Neutrophil (primary cell): Measurements from ENCODE around the gene YIPF1.

Experiments used
- H3K27ac ChIP-seq: fragments of 200-600 bp; sonication (generic); 2 replicates; pipeline ENCODE4 v1.5.1; 2016; ENCODE audit warnings: mild to moderate bottlenecking, moderate library complexity
- H3K27me3 ChIP-seq: fragments of 200-600 bp; sonication (generic); 2 replicates; pipeline ENCODE4 v1.6.0; 2016; ENCODE audit warnings: mild to moderate bottlenecking
- H3K36me3 ChIP-seq: fragments of 200-600 bp; sonication (generic); 2 replicates; pipeline ENCODE4 v1.5.1; 2017
- H3K4me1 ChIP-seq, 2 experiments: fragments of 200-600 bp in 1 of 2; sonication (generic) in 1 of 2; 1 replicate in 1 of 2; 2 replicates in 1 of 2; pipeline versions ENCODE4 v1.5.1 to v1.6.1; 2013 to 2016; ENCODE audit warnings: low read depth in 1 of 2, low read length in 1 of 2, mild to moderate bottlenecking in 1 of 2, moderate library complexity in 1 of 2; ENCODE audit not compliant: control insufficient read depth in 1 of 2, insufficient read depth in 1 of 2
- H3K4me3 ChIP-seq, 2 experiments: fragments of 200-600 bp in 1 of 2; sonication (generic) in 1 of 2; 1 replicate in 1 of 2; 2 replicates in 1 of 2; pipeline ENCODE4 v1.5.1; 2013 to 2016; ENCODE audit warnings: low read depth in 1 of 2, low read length in 1 of 2, mild to moderate bottlenecking in 1 of 2, moderate library complexity in 1 of 2
- H3K9me3 ChIP-seq: fragments of 200-600 bp; sonication (generic); 2 replicates; pipeline ENCODE4 v1.5.1; 2016
- TF ChIP-seq, protein P1 (sequence below): fragments of 200-600 bp; sonication (generic); IDR thresholded peaks from 2 replicates; pipeline ENCODE4 v1.5.1; 2016; ENCODE audit warnings: antibody characterized with exemption

Gene YIPF1

DNA sequence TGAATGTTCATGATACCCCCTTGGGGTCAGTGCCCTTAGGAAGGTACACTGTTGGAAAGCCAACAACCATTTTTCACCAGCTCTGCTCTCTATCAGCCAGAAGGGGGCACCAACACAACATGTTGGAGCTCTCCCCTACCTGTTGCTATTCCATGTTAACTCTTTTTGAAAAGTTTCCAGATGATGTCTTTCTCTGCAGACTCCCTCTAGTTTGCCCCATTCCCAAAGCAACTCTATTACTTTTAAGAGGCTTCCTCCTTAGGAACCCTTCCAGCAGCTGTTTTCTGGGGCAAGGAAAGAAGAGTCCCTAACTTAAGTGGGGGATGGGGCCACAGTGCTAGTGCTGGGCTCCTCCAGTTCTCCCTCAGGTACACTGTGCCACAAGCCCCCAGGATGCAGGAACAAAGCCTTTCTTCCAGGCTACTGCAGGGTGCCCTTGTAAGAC is 28.6 kb downstream of the YIPF1 start:
- Histone ChIP-seq H3K27ac (no peak overlapping the region), H3K4me3 (no peak overlapping the region), H3K36me3 (peaks cover 84% of the 10 kb centered on the region), H3K9me3 (no peaks in the 10 kb centered on the region), H3K27me3 (no peaks in the 10 kb centered on the region), H3K4me1 (no peaks in the 10 kb centered on the region)
- TF ChIP-seq, protein P1, sequence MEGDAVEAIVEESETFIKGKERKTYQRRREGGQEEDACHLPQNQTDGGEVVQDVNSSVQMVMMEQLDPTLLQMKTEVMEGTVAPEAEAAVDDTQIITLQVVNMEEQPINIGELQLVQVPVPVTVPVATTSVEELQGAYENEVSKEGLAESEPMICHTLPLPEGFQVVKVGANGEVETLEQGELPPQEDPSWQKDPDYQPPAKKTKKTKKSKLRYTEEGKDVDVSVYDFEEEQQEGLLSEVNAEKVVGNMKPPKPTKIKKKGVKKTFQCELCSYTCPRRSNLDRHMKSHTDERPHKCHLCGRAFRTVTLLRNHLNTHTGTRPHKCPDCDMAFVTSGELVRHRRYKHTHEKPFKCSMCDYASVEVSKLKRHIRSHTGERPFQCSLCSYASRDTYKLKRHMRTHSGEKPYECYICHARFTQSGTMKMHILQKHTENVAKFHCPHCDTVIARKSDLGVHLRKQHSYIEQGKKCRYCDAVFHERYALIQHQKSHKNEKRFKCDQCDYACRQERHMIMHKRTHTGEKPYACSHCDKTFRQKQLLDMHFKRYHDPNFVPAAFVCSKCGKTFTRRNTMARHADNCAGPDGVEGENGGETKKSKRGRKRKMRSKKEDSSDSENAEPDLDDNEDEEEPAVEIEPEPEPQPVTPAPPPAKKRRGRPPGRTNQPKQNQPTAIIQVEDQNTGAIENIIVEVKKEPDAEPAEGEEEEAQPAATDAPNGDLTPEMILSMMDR = peak; percentile 60

GRCh38 chr1:53851571-53852285 is 37.9 kb downstream of the YIPF1 start:
- no peak overlapping the region for H3K4me3 ChIP-seq
- H3K9me3 ChIP-seq = no peaks in the 10 kb centered on the region
- H3K4me1 ChIP-seq = no peaks in the 10 kb centered on the region
- H3K36me3 ChIP-seq = peaks cover 57% of the 10 kb centered on the region
- TF ChIP-seq, protein P1 = no peak
- H3K27me3 ChIP-seq = no peaks in the 10 kb centered on the region
- H3K27ac ChIP-seq = no peak overlapping the region

- Histone ChIP-seq H3K27ac (no peak overlapping the region), H3K27me3 (no peaks in the 10 kb centered on the region), H3K4me3 (no peak overlapping the region), H3K4me1 (no peaks in the 10 kb centered on the region), H3K36me3 (peaks cover 41% of the 10 kb centered on the region), H3K9me3 (no peaks in the 10 kb centered on the region)
- TF ChIP-seq, protein P1 = no peak
Measured at GRCh38 chr1:53850082-53850673, 39.4 kb downstream of the YIPF1 start.

DNA sequence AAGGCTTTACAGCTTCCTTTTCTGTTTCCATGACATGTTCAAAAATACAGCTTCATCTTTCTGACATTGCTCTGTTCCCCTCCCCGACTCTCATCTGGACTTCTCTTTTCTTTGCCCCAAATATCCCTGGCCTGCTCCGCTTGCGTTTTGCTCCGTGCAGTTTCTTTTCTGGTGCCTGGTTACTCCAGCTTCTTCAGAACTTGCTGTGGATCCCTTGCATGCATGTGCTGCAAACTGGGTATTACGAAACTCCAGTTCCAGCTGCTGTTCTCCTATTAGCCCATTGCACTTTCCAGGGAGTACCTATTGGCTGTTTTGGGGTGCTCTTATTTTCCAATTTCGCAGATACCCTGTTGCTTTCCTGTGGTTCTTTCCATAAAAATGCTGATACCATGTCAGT is 41.6 kb downstream of the YIPF1 start:
- H3K9me3 ChIP-seq = no peaks in the 10 kb centered on the region
- TF ChIP-seq, protein P1 = no peak
- peaks cover 19% of the 10 kb centered on the region for H3K36me3 ChIP-seq
- H3K27ac ChIP-seq = no peak overlapping the region
- no peaks in the 10 kb centered on the region for H3K27me3 ChIP-seq
- H3K4me3 ChIP-seq = no peak overlapping the region
- H3K4me1 ChIP-seq = no peaks in the 10 kb centered on the region

GRCh38 chr1:53842347-53842746 is 47.2 kb downstream of the YIPF1 start:
- H3K4me1 ChIP-seq = peaks cover 12 to 13% of the 10 kb centered on the region in 2 experiments
- H3K4me3 ChIP-seq = no peak overlapping the region
- H3K36me3 ChIP-seq = no peaks in the 10 kb centered on the region
- TF ChIP-seq, protein P1 = no peak
- H3K27me3 ChIP-seq = no peaks in the 10 kb centered on the region
- H3K9me3 ChIP-seq = no peaks in the 10 kb centered on the region
- H3K27ac ChIP-seq = no peak overlapping the region
